Mesodermal cell (in vitro differentiated cells): ENCODE measurements around the gene OPRL1.
A peak's percentile ranks its signal among the peaks of the same experiment; 100 is the strongest.

Experiments
- H3K27ac ChIP-seq: 2 replicates; pipeline ENCODE4 v1.7.0; 2013; ENCODE audit warnings: mild to moderate bottlenecking, low read depth, low read length, moderate library complexity; ENCODE audit not compliant: severe bottlenecking
- H3K36me3 ChIP-seq: 2 replicates; pipeline ENCODE4 v1.7.1; 2013; ENCODE audit warnings: mild to moderate bottlenecking, low read length, moderate library complexity; ENCODE audit not compliant: control insufficient read depth, insufficient read depth
- H3K4me1 ChIP-seq: one replicate; pipeline ENCODE4 v1.7.1; 2013; ENCODE audit warnings: mild to moderate bottlenecking, low read length; ENCODE audit not compliant: insufficient read depth, control insufficient read depth, poor library complexity, severe bottlenecking
- H3K4me3 ChIP-seq: 2 replicates; pipeline ENCODE4 v1.7.0; 2013; ENCODE audit warnings: low read length, control low read depth, mild to moderate bottlenecking; ENCODE audit not compliant: insufficient read depth, poor library complexity, severe bottlenecking; ENCODE audit errors: extremely low read depth
- H3K9me3 ChIP-seq: 2 replicates; pipeline ENCODE4 v1.7.1; 2013; ENCODE audit warnings: mild to moderate bottlenecking, low read length, moderate library complexity; ENCODE audit not compliant: control insufficient read depth
- WGBS, 2 experiments: methylation state at CpG; one replicate each; pipeline ENCODE4 v1.1.5; 2013; ENCODE audit warnings: missing lambda C conversion rate in 2 of 2; ENCODE audit not compliant: insufficient coverage in 2 of 2; 5-methylcytosine and 5-hydroxymethylcytosine counted together

The OPRL1 gene

GRCh38 chr20:64075556-64075955 is 4.3 kb upstream of the OPRL1 start:
- Histone ChIP-seq H3K9me3 (no peaks in the 10 kb centered on the region), H3K36me3 (peaks cover 7% of the 10 kb centered on the region)
- WGBS, 2 experiments = 86 to 90% methylated on average over 7 to 8 of the region's 12 CpGs

GRCh38 chr20:64076061-64076997 is 3.6 kb upstream of the OPRL1 start:
- Histone ChIP-seq H3K4me1 (peaks cover 8% of the 10 kb centered on the region), H3K27ac (no peak overlapping the region), H3K9me3 (no peaks in the 10 kb centered on the region), H3K36me3 (peaks cover 7% of the 10 kb centered on the region), H3K4me3 (no peak overlapping the region)
- 95 to 96% methylated on average over 13 to 14 of the region's 22 CpGs for WGBS, 2 experiments

More at GRCh38 chr20:64075556-64075955, 4.3 kb upstream of the OPRL1 start:
- Histone ChIP-seq H3K4me1 (peaks cover 8% of the 10 kb centered on the region), H3K27ac (no peak overlapping the region), H3K4me3 (no peak overlapping the region)

GRCh38 chr20:64077094-64077493 is 2.8 kb upstream of the OPRL1 start:
- Histone ChIP-seq H3K9me3 (no peaks in the 10 kb centered on the region), H3K36me3 (peaks cover 7% of the 10 kb centered on the region), H3K27ac (no peak overlapping the region), H3K4me1 (peaks cover 8% of the 10 kb centered on the region), H3K4me3 (no peak overlapping the region)
- WGBS, 2 experiments = 96 to 100% methylated on average over 5 of the region's 8 CpGs

GRCh38 chr20:64077541-64077875 is 2.4 kb upstream of the OPRL1 start:
- H3K27ac ChIP-seq = no peak overlapping the region
- H3K4me1 ChIP-seq = peaks cover 8% of the 10 kb centered on the region
- peaks cover 7% of the 10 kb centered on the region for H3K36me3 ChIP-seq
- no peak overlapping the region for H3K4me3 ChIP-seq
- no peaks in the 10 kb centered on the region for H3K9me3 ChIP-seq
- 92 to 93% methylated on average over 3 to 6 of the region's 7 CpGs for WGBS, 2 experiments

- Histone ChIP-seq H3K9me3 (no peaks in the 10 kb centered on the region), H3K4me3 (no peak overlapping the region), H3K36me3 (peaks cover 5% of the 10 kb centered on the region), H3K27ac (no peak overlapping the region), H3K4me1 (peaks cover 8% of the 10 kb centered on the region)
- WGBS, 2 experiments = 80 to 89% methylated on average over 8 to 15 of the region's 15 CpGs
Measured at GRCh38 chr20:64077876-64078551, 1.9 kb upstream of the OPRL1 start.

- Histone ChIP-seq H3K4me1 (peaks cover 8% of the 10 kb centered on the region), H3K9me3 (no peaks in the 10 kb centered on the region)
Measured at GRCh38 chr20:64078934-64079272, 979 bp upstream of the OPRL1 start.

GRCh38 chr20:64079273-64080012 is 439 bp upstream of the OPRL1 start, which contains the start of gene RGS19:
TSS of gene RGS19 (minus strand) at chr20:64079518. CDS start at chr20:64076886, 2,632 bp downstream.
- Histone ChIP-seq H3K36me3 (no peaks in the 10 kb centered on the region), H3K27ac (no peak within 1 kb of the TSS), H3K4me3 (peak within 1 kb of the TSS; percentile 65), H3K9me3 (no peaks in the 10 kb centered on the region), H3K4me1 (peaks cover 9% of the 10 kb centered on the region)
- WGBS, 2 experiments = 1% methylated on average over 28 to 49 of the region's 73 CpGs

More at GRCh38 chr20:64078934-64079272, 979 bp upstream of the OPRL1 start:
- Histone ChIP-seq H3K36me3 (no peaks in the 10 kb centered on the region), H3K4me3 (peak overlapping the region; percentile 65), H3K27ac (no peak overlapping the region)
- WGBS, 2 experiments = 66% methylated on average over 2 of the region's 4 CpGs; no CpG with 5 or more reads in 1 of the 2 experiments

GRCh38 chr20:64080813-64081623 is 1.1 kb downstream of the OPRL1 start:
- Histone ChIP-seq H3K4me1 (peaks cover 11% of the 10 kb centered on the region), H3K4me3 (peak overlapping the region; percentile 47), H3K27ac (no peak overlapping the region), H3K36me3 (no peaks in the 10 kb centered on the region), H3K9me3 (no peaks in the 10 kb centered on the region)
- 86 to 92% methylated on average over 10 to 14 of the region's 17 CpGs for WGBS, 2 experiments

GRCh38 chr20:64081624-64081964 is 1.7 kb downstream of the OPRL1 start:
- peaks cover under 1% of the 10 kb centered on the region for H3K9me3 ChIP-seq
- H3K4me1 ChIP-seq = peaks cover 11% of the 10 kb centered on the region
- no peaks in the 10 kb centered on the region for H3K36me3 ChIP-seq
- H3K4me3 ChIP-seq = no peak overlapping the region
- H3K27ac ChIP-seq = no peak overlapping the region
- 97% methylated on average over 6 of the region's 6 CpGs for WGBS, 2 experiments
